AG04449 (cell line): Measurements from ENCODE around the gene KRT82.
A peak's percentile ranks its signal among the peaks of the same experiment; 100 is the strongest.

Experiments
- CTCF ChIA-PET: fragments of 350-600 bp; formaldehyde crosslinking; extraction: SDS; loops from one replicate; lab custom pipeline; 2021; ENCODE audit warnings: antibody characterized with exemption; lab: Yijun Ruan, JAX
- POLR2A ChIA-PET: fragments of 400-600, 350-600 bp; formaldehyde crosslinking; extraction: SDS; loops from one replicate; lab custom pipeline; 2020; ENCODE audit warnings: antibody characterized with exemption, inconsistent platforms; lab: Yijun Ruan, JAX
- DNase-seq: peaks from one replicate; pipeline ENCODE4 v3.0.0-alpha.2; 2010; ENCODE audit warnings: low read depth, low spot score
- H3K4me3 ChIP-seq: 2 replicates; pipeline ENCODE4 v1.5.1; 2011; ENCODE audit warnings: low read depth, mild to moderate bottlenecking, control low read depth, low read length
- TF ChIP-seq, protein P1 (sequence below): IDR thresholded peaks from one replicate; pipeline ENCODE4 v1.5.1; 2011; ENCODE audit warnings: mild to moderate bottlenecking, moderate library complexity, low read length, control low read depth, inconsistent platforms; ENCODE audit not compliant: insufficient read depth; ENCODE audit errors: missing control alignments

Gene KRT82

GRCh38 chr12:52394836-52395405, 11.2 kb downstream of the KRT82 start:
- H3K4me3 ChIP-seq, result no peak overlapping the region
- DNase-seq, result no peak
- TF ChIP-seq, protein P1, sequence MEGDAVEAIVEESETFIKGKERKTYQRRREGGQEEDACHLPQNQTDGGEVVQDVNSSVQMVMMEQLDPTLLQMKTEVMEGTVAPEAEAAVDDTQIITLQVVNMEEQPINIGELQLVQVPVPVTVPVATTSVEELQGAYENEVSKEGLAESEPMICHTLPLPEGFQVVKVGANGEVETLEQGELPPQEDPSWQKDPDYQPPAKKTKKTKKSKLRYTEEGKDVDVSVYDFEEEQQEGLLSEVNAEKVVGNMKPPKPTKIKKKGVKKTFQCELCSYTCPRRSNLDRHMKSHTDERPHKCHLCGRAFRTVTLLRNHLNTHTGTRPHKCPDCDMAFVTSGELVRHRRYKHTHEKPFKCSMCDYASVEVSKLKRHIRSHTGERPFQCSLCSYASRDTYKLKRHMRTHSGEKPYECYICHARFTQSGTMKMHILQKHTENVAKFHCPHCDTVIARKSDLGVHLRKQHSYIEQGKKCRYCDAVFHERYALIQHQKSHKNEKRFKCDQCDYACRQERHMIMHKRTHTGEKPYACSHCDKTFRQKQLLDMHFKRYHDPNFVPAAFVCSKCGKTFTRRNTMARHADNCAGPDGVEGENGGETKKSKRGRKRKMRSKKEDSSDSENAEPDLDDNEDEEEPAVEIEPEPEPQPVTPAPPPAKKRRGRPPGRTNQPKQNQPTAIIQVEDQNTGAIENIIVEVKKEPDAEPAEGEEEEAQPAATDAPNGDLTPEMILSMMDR, result no peak
- ChIA-PET CTCF (interaction anchor here (0.9 to 7.1 kb wide), 11 partner anchors 9 to 490 kb away, joined by 3 to 66 read pairs (median 4); partner anchors contain the start of gene KRT84), POLR2A (no interaction called here)

DNA sequence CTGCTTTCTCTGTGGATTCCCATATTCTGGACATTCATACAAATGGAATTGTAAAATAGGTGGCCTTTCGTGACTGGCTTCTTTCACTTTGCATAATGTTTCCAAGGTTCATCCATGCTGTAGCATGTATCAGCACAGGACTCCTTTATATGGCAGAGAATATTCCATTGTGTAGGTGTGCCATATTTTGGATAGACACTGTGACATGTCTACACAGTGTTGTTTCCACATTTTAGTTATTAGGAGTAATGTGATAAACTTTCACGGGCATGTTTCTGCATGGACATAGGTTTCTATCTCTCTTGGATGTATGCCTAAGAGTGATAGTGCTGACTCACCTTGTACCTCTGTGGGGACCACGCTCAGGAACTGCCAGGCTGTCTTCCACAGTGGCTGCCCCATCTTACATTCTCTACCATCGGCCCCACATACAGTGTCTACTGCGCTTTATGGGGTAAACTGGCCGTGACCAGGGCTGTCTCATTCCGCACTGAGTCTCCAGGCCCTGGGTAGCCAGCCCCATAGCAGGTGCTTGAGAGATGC, 13.6 kb downstream of the KRT82 start:
- TF ChIP-seq, protein P1, result no peak
- POLR2A ChIA-PET, result no interaction called here
- CTCF ChIA-PET, result interaction anchor here (0.9 to 7.1 kb wide), 11 partner anchors 8 to 487 kb away, joined by 3 to 66 read pairs (median 6); no protein-coding TSS in a partner anchor
- no peak for DNase-seq
- no peak overlapping the region for H3K4me3 ChIP-seq

- POLR2A ChIA-PET, result no interaction called here
- no peak for DNase-seq
- CTCF ChIA-PET, result interaction anchor here (0.7 to 7.1 kb wide), 24 partner anchors 9 to 488 kb away, joined by 3 to 66 read pairs (median 4); partner anchors contain the start of genes KRT71 and KRT75
- H3K4me3 ChIP-seq, result no peak overlapping the region
- TF ChIP-seq, protein P1, result no peak
Observed at GRCh38 chr12:52391618-52392002, 14.5 kb downstream of the KRT82 start.

- TF ChIP-seq, protein P1, result peak; percentile 73
- no peak overlapping the region for H3K4me3 ChIP-seq
- POLR2A ChIA-PET, result no interaction called here
- CTCF ChIA-PET, result interaction anchor here (0.7 to 7.1 kb wide), 30 partner anchors 9 to 494 kb away, joined by 3 to 66 read pairs (median 4); partner anchors contain the start of genes KRT71 and KRT75
- DNase-seq, result no peak
Observed at GRCh38 chr12:52390739-52391617, 15.2 kb downstream of the KRT82 start.

DNA sequence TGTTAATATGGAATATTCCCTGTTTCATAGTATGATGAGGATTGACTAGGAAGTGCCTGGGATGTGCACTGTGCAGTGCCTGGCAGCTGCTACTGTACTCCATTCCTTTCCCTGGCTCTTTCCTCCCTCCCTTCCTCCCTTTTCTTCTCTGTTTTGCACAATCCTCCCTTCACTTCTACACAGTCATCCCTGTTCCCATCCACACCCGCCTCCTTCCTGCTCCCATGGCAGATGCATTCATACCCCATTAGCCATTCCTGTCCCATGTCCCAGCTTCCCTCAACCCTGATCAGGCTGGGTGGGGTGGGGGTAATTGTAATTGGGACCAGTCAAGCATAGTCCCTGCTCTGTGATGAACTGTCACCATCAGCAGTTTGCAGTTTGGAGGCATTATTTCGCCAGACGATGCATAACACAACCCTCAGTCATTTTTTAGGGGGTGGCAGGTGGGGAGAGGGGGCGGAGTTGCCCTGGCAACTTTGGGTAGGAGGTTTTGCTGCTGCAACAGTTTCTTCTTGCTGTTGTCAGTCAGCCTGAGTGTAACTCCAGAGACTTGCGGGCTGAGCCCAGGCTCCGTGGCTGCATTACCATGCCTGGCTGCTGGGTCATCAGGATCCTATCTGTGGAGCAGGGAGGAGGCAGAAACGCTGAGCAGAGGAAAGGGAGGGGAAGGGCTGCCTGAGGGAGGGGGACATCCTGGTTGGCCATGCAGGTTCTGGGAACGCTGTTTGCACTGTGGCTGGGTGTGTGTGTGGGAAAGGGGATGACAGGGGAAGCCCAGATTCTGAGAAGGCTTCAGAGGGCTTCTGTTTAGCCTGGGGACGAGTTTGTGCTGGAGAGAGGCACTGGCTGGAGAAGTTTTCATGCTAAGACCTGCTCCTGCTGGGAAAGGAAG, 16.6 kb downstream of the KRT82 start:
- POLR2A ChIA-PET, result no interaction called here
- CTCF ChIA-PET, result interaction anchor here (0.6 to 12.6 kb wide), 7 partner anchors 8 to 490 kb away, joined by 3 to 137 read pairs (median 8); partner anchors contain the start of gene KRT85
- TF ChIP-seq, protein P1, result no peak
- DNase-seq, result no peak
- no peak overlapping the region for H3K4me3 ChIP-seq
